NCI-H146 (cell line): ENCODE results near the gene ANO9.

Experiments used
- DNase-seq: peaks from one replicate; lab custom pipeline; 2025; lab: John Stamatoyannopoulos, UW

Gene ANO9

GRCh38 chr11:369336-370018, 72.3 kb downstream of the ANO9 start, which contains the start of gene B4GALNT4:
B4GALNT4 (plus strand) TSS chr11:369499; CDS start chr11:369804, 305 bp downstream.
- DNase-seq, result peak; percentile 54

GRCh38 chr11:368414-369335, 73.1 kb downstream of the ANO9 start:
- peak; percentile 63 for DNase-seq

- DNase-seq, result no peak
Measured at GRCh38 chr11:367956-368413, 73.8 kb downstream of the ANO9 start.
